NCI-H226 (cell line): ENCODE data around the gene LCE1A.

ENCODE experiments used
- DNase-seq: peaks from one replicate; pipeline ENCODE4 v3.0.0-alpha.2; 2015

Gene LCE1A

GRCh38 chr1:152870831-152871730, 43.8 kb downstream of the LCE1A start:
- peak; percentile 30 for DNase-seq

DNA sequence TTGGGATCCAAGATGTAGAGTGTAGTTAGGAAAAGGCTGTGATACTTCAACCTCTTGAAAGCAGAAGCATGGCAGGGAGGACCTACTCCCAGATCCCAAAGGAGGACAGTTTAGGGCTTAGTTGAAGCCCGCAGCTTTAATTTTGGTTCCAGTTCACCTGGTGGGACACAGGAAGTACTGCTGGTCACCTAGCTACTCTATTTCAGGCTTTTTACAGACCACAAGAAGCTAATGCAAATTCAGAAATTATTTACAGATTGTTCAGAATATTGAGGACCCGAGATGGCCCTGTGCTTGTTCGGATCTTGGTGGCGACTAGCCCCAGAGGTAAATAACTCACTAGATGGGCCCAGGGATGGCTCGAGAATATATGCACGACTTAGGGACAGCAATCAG, 44.5 kb downstream of the LCE1A start:
- no peak for DNase-seq

GRCh38 chr1:152873495-152873894, 46.2 kb downstream of the LCE1A start:
- DNase-seq = no peak

DNA sequence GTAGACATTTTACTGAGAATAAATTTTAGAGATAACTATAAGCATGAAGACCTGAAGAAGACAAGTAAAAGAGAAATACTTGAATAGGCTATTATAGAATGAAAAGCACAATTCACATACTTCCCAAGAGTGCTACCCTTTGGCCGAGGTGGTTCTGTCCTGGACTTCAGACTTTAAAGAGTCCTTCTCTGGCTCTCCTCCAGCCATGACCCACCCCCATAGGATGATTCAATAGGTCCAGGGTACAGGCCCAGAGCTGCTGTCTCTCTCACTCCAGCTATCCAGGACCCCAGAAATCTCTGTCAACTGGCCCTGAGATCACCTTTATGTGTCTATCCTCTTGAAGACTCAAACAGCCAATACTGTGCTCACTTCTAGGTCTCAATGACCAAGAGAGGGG, 49.6 kb downstream of the LCE1A start:
- no peak for DNase-seq
